Activated naive CD8-positive, alpha-beta T cell (primary cell): ENCODE results near the gene LCE1B.

Source experiments
- H3K27ac Mint-ChIP-seq: one replicate; pipeline ENCODE4 v1.8.0; 2021; ENCODE audit warnings: mixed read lengths
- H3K27me3 Mint-ChIP-seq: one replicate; pipeline ENCODE4 v1.8.0; 2021; ENCODE audit warnings: mixed read lengths
- H3K36me3 Mint-ChIP-seq: one replicate; pipeline ENCODE4 v1.8.0; 2021; ENCODE audit warnings: mixed read lengths
- H3K4me1 Mint-ChIP-seq: one replicate; pipeline ENCODE4 v1.8.0; 2021; ENCODE audit warnings: low read depth, mixed read lengths
- H3K4me3 Mint-ChIP-seq: one replicate; pipeline ENCODE4 v1.8.0; 2021; ENCODE audit warnings: mild to moderate bottlenecking, mixed read lengths
- H3K9me3 Mint-ChIP-seq: one replicate; pipeline ENCODE4 v1.8.0; 2021; ENCODE audit warnings: low read depth, mixed read lengths

Gene LCE1B

DNA sequence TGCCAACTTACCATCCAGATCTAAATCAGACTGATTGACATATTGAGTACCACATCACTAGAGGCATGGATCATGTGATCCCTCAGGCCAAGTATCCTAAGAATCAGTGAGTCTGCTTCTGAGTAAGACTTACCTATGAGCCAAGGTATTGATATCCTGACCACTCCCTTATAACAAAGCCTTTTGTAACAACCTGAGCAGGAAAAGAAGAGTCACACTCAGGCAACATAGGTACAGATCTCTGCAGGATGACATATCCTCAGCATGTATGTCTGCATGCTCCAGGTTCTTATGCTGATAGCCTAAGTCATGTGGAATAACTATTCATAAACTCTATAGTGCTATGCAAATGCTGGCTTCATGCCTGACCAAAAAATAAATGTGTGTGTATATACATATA is 13.2 kb downstream of the LCE1B start:
- Mint-ChIP-seq H3K27ac (no peak overlapping the region), H3K36me3 (no peaks in the 10 kb centered on the region), H3K27me3 (peaks cover 12% of the 10 kb centered on the region), H3K4me3 (no peak overlapping the region), H3K9me3 (no peaks in the 10 kb centered on the region), H3K4me1 (no peaks in the 10 kb centered on the region)

DNA sequence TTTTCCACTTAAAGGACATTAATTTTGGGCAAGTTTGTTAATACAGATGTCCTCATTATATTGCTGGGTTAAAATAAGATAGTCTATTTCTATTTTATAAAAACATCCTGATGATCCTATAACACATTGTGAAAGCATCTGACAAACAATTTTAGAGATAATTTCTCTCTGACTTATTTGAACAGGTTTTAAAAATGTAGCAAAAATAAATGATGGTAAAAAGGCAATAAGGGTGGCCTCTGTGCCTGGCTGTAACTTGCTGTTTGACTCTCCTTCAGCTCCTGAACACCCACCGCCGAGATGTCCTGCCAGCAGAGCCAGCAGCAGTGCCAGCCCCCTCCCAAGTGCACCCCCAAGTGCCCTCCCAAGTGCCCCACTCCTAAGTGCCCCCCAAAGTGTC is 15.4 kb downstream of the LCE1B start, which contains the start of gene LCE1A:
TSS of gene LCE1A (plus strand) at position 301 of the 400 bp plus-strand sequence. CDS start at position 301, 0 bp downstream.
- Mint-ChIP-seq H3K4me1 (no peaks in the 10 kb centered on the region), H3K27me3 (peaks cover 12% of the 10 kb centered on the region), H3K9me3 (no peaks in the 10 kb centered on the region), H3K4me3 (no peak within 1 kb of the TSS), H3K36me3 (no peaks in the 10 kb centered on the region), H3K27ac (no peak within 1 kb of the TSS)

DNA sequence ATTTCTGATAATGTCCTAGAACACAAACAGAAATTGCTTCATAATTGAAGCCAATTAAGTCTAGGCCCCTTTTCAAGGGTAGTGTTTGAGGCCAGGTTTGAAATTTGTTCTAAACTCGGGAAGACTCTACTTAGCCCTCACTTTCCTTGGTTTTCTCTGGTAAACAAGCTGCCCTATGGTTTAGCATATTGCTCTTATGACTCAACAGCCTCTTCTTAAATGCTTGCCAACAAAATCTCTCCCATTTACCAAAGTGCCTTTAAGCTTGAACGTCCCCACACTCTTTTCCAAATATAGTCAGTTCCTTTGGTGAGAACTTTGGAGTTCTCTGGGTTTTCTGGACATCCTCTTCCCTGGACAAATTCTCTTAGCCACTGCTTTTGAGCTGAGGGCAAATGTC is 25.1 kb downstream of the LCE1B start:
- H3K9me3 Mint-ChIP-seq, result no peaks in the 10 kb centered on the region
- no peak overlapping the region for H3K27ac Mint-ChIP-seq
- H3K4me3 Mint-ChIP-seq, result no peak overlapping the region
- no peaks in the 10 kb centered on the region for H3K36me3 Mint-ChIP-seq
- no peaks in the 10 kb centered on the region for H3K4me1 Mint-ChIP-seq
- H3K27me3 Mint-ChIP-seq, result peaks cover 9% of the 10 kb centered on the region

DNA sequence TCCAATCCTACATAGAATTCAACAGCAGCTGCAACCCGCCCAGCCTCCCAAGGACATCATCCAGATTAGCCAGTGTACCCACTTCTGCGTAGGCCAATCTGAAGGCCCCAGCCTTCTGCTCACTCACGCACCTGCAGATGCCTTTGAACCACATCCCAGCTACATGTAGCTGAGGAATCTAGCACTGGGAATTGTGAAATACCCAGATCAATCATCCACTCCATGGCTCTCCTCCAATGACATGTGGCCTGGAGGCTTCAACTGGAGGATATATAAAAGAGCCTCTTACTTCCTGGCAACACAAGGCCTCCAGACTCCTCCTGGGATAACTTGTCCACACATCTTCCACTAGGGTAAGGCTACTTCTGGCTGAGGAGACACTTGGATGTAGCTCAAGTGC is 30.8 kb downstream of the LCE1B start, which contains the start of gene LCE6A:
TSS of gene LCE6A (plus strand) at position 301 of the 400 bp plus-strand sequence. CDS start 665 bp downstream, outside the sequence.
- Mint-ChIP-seq H3K27me3 (peaks cover 20% of the 10 kb centered on the region), H3K36me3 (no peaks in the 10 kb centered on the region), H3K9me3 (no peaks in the 10 kb centered on the region), H3K4me1 (no peaks in the 10 kb centered on the region), H3K4me3 (no peak within 1 kb of the TSS), H3K27ac (no peak within 1 kb of the TSS)

DNA sequence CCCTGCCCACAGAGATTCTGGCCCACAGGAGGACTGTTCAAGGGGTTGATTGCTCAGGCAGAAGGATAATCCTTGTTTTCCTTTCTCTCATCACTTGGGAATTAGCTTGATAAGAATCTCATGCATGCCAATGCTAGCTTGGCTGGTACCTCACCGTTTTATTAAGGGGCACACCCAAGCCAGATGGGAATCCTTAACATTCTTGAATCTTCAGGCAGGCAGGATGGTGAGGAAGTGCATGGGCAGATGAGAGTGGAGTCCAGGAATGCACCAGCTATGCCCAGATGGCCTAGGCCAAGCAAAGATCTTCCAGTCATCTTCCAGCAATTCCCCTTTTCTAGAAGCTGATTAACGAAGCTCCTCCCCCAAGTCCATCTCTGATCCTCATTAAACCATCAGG is 43.9 kb downstream of the LCE1B start:
- Mint-ChIP-seq H3K36me3 (no peaks in the 10 kb centered on the region), H3K4me3 (no peak overlapping the region), H3K4me1 (no peaks in the 10 kb centered on the region), H3K9me3 (no peaks in the 10 kb centered on the region), H3K27me3 (peaks cover 3% of the 10 kb centered on the region), H3K27ac (no peak overlapping the region)

DNA sequence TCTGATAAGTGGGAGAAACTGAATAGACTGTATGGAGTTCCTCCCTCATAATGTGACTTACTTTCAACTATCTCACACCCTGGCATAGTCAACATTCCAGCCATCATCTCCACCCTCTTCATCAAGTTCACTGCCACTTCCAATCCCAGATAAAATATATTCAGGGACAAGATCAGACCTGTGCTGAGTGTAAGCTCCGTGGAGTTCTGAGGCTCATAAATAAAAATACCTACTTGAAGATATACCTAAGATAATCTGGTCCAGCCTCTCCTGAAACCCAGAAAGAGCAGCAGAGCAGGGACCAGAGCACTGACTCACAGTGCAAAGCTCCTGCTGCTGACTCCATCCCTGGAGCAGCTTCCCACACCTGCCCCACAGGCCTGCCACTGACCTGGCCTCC is 46.3 kb downstream of the LCE1B start:
- no peak overlapping the region for H3K27ac Mint-ChIP-seq
- no peaks in the 10 kb centered on the region for H3K36me3 Mint-ChIP-seq
- no peaks in the 10 kb centered on the region for H3K4me1 Mint-ChIP-seq
- H3K4me3 Mint-ChIP-seq, result no peak overlapping the region
- peaks cover 3% of the 10 kb centered on the region for H3K27me3 Mint-ChIP-seq
- H3K9me3 Mint-ChIP-seq, result no peaks in the 10 kb centered on the region

DNA sequence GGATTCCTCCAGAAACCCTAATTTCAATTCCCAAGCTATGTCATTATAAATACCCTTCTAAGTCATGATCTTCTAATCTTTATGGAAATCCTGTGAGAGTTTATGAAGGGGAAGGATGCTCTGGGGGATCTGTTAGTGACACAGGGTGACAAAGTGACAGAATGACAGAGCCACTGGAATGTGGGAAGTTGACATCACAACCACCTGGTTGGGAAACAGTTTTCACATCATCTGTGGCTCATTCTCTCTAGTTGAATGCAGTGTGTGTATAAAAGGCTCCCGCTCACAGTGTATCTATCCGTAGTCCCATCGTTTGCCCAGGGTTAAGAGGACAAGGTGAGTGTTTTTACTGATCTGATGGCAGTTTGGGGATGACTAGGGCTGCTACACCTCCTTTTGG is 47.9 kb downstream of the LCE1B start, which contains the start of gene LCE7A:
TSS of gene LCE7A (plus strand) at position 301 of the 400 bp plus-strand sequence. CDS start 702 bp downstream, outside the sequence.
- no peaks in the 10 kb centered on the region for H3K4me1 Mint-ChIP-seq
- H3K4me3 Mint-ChIP-seq, result no peak within 1 kb of the TSS
- H3K36me3 Mint-ChIP-seq, result no peaks in the 10 kb centered on the region
- peaks cover 5% of the 10 kb centered on the region for H3K27me3 Mint-ChIP-seq
- H3K9me3 Mint-ChIP-seq, result no peaks in the 10 kb centered on the region
- no peak within 1 kb of the TSS for H3K27ac Mint-ChIP-seq

DNA sequence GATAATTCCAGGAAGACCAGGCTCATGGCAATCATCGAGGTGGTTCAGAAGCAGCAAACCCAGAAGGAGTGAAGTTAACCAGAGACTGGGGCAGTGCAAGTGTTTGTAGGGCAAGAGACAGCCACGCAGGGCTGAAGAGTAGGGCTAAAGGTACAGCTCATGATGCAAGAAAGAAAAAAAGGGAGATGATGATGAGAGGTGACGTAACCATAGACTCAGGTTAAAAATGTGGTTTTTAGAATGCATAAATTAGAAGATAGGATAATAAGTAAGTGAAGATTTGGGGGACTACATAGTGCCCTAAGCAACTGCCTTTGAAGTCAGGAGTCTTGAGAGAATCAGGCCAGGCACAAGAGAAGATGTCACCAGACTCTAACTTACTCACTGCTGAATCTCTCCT is 48.4 kb downstream of the LCE1B start:
- peaks cover 5% of the 10 kb centered on the region for H3K27me3 Mint-ChIP-seq
- H3K4me1 Mint-ChIP-seq, result no peaks in the 10 kb centered on the region
- H3K27ac Mint-ChIP-seq, result no peak overlapping the region
- H3K4me3 Mint-ChIP-seq, result no peak overlapping the region
- no peaks in the 10 kb centered on the region for H3K36me3 Mint-ChIP-seq
- no peaks in the 10 kb centered on the region for H3K9me3 Mint-ChIP-seq

DNA sequence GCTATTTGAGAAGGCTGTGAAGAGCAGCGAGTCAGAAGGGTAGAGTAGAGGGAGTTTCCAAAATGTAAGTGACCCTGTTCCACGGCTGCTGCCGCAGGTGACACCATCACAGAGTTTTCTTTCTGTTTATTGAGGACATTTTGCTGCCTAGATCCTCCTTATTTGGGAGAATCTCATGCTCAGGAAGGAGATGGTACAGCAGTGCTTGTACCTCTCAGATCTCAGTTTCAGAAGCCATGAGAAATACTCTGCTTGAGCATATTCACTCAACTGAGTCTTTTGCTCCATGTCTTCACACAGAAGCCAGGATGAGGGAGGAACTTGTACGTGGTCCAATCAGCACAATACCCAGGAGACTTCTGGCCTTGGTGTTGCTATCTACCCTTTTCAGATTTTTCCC is 49.6 kb downstream of the LCE1B start:
- no peaks in the 10 kb centered on the region for H3K9me3 Mint-ChIP-seq
- H3K27ac Mint-ChIP-seq, result no peak overlapping the region
- H3K27me3 Mint-ChIP-seq, result peaks cover 5% of the 10 kb centered on the region
- H3K36me3 Mint-ChIP-seq, result no peaks in the 10 kb centered on the region
- H3K4me3 Mint-ChIP-seq, result no peak overlapping the region
- no peaks in the 10 kb centered on the region for H3K4me1 Mint-ChIP-seq
